ENCODE data around the gene TBC1D7. TPM values are rescaled to one million over a fixed set of nuclear protein-coding genes. Genes with fewer than 3 reads are reported as not detected.
A peak's percentile ranks its signal among the peaks of the same experiment; 100 is the strongest.

The TBC1D7 gene
- total RNA-seq, 6 donors from 2014 or later: 8.1 to 32.5 (median 14.3) TPM

GRCh38 chr6:13289789-13290318 is 38.5 kb downstream of the TBC1D7 start:
- Histone ChIP-seq H3K36me3 (peaks cover 6 to 57% (median 35%) of the 10 kb centered on the region in 4 donors), H3K27ac (no peak overlapping the region), H3K27me3 (no peaks in the 10 kb centered on the region), H3K4me1 (peaks cover 0 to 5% (median 0%) of the 10 kb centered on the region in 4 donors), H3K9me3 (peaks cover 0 to 6% (median 0%) of the 10 kb centered on the region in 4 donors), H3K4me3 (no peak overlapping the region)
- no peak for DNase-seq
- no peak for ATAC-seq (ENCODE audit: low FRiP score in 2 of 2)
- 77 to 79% methylated on average over 9 of the region's 9 CpGs for whole genome bisulfite sequencing, 2 donors
- TF ChIP-seq CTCF (IDR thresholded peaks at IDR 0.05) (no peak), POLR2AphosphoS5 (IDR thresholded peaks at IDR 0.05) (no peak), EP300 (IDR thresholded peaks at IDR 0.05) (no peak), POLR2A (IDR thresholded peaks at IDR 0.05) (no peak)

GRCh38 chr6:13288969-13289391 is 39.4 kb downstream of the TBC1D7 start:
- H3K27ac ChIP-seq: no peak overlapping the region
- H3K4me1 ChIP-seq: peaks cover 0 to 5% (median 0%) of the 10 kb centered on the region in 4 donors
- H3K27me3 ChIP-seq: no peaks in the 10 kb centered on the region
- ATAC-seq (ENCODE audit: low FRiP score in 2 of 2): no peak
- DNase-seq: no peak
- WGBS, 2 donors: 86 to 95% methylated on average over 13 of the region's 13 CpGs
- peaks cover 0 to 6% (median 0%) of the 10 kb centered on the region in 4 donors for H3K9me3 ChIP-seq
- no peak overlapping the region for H3K4me3 ChIP-seq
- TF ChIP-seq POLR2A (IDR thresholded peaks at IDR 0.05) (no peak), CTCF (IDR thresholded peaks at IDR 0.05) (no peak), POLR2AphosphoS5 (IDR thresholded peaks at IDR 0.05) (no peak), EP300 (IDR thresholded peaks at IDR 0.05) (no peak)
- peaks cover 11 to 50% (median 35%) of the 10 kb centered on the region in 4 donors for H3K36me3 ChIP-seq

GRCh38 chr6:13288481-13288880 is 39.9 kb downstream of the TBC1D7 start:
- Histone ChIP-seq H3K4me1 (peaks cover 0 to 5% (median 0%) of the 10 kb centered on the region in 4 donors), H3K27me3 (no peaks in the 10 kb centered on the region), H3K27ac (no peak overlapping the region), H3K4me3 (no peak overlapping the region), H3K36me3 (peaks cover 16 to 52% (median 35%) of the 10 kb centered on the region in 4 donors), H3K9me3 (peaks cover 0 to 6% (median 0%) of the 10 kb centered on the region in 4 donors)
- TF ChIP-seq CTCF (IDR thresholded peaks at IDR 0.05): no peak
- 85 to 98% methylated on average over 9 of the region's 9 CpGs for WGBS, 2 donors
- ATAC-seq (ENCODE audit: low FRiP score in 2 of 2) (no peak), DNase-seq (no peak)

- TF ChIP-seq POLR2AphosphoS5 (IDR thresholded peaks at IDR 0.05) (no peak), POLR2A (IDR thresholded peaks at IDR 0.05) (no peak), EP300 (IDR thresholded peaks at IDR 0.05) (no peak), CTCF (IDR thresholded peaks at IDR 0.05) (no peak)
- Histone ChIP-seq H3K4me1 (peaks cover 0 to 5% (median 0%) of the 10 kb centered on the region in 4 donors), H3K9me3 (peaks cover 0 to 6% (median 0%) of the 10 kb centered on the region in 4 donors), H3K27ac (peak overlapping the region in 1 of 4 donors; percentile 14), H3K4me3 (no peak overlapping the region), H3K36me3 (peaks cover 19 to 52% (median 35%) of the 10 kb centered on the region in 4 donors), H3K27me3 (no peaks in the 10 kb centered on the region)
- 92 to 97% methylated on average over 7 of the region's 7 CpGs for WGBS, 2 donors
- ATAC-seq (ENCODE audit: low FRiP score in 2 of 2): no peak
- DNase-seq: no peak
Measured at GRCh38 chr6:13287104-13287503, 41.2 kb downstream of the TBC1D7 start.

GRCh38 chr6:13286181-13286580 is 42.2 kb downstream of the TBC1D7 start:
- ATAC-seq (ENCODE audit: low FRiP score in 2 of 2): peak in 1 of 2 donors; percentile 51
- H3K36me3 ChIP-seq: peaks cover 19 to 50% (median 32%) of the 10 kb centered on the region in 4 donors
- peaks cover 0 to 6% (median 0%) of the 10 kb centered on the region in 4 donors for H3K9me3 ChIP-seq
- H3K27me3 ChIP-seq: no peaks in the 10 kb centered on the region
- H3K27ac ChIP-seq: peak overlapping the region in 1 of 4 donors; percentile 54
- WGBS, 2 donors: 57 to 82% methylated on average over 4 of the region's 4 CpGs
- TF ChIP-seq CTCF (IDR thresholded peaks at IDR 0.05) (no peak), POLR2A (IDR thresholded peaks at IDR 0.05) (no peak), EP300 (IDR thresholded peaks at IDR 0.05) (no peak), POLR2AphosphoS5 (IDR thresholded peaks at IDR 0.05) (no peak)
- peaks cover 0 to 5% (median 0%) of the 10 kb centered on the region in 4 donors for H3K4me1 ChIP-seq
- DNase-seq: peak in 1 of 2 donors; percentile 55
- H3K4me3 ChIP-seq: no peak overlapping the region

All from upper lobe of left lung (tissue), 6 donors.